ENCODE results near the gene NCKAP1. TPM values are rescaled to one million over a fixed set of nuclear protein-coding genes. Genes with fewer than 3 reads are reported as not detected.

NCKAP1 gene
- total RNA-seq, result 63.2 and 101 TPM in 2 replicates

GRCh38 chr2:183038341-183039300 lies at the start of gene NCKAP1:
Gene NCKAP1, minus strand, starts transcription at chr2:183038457. Its CDS starts 358 bp downstream, at chr2:183038099.

GRCh38 chr2:183078464-183079138 lies 40.3 kb upstream of the NCKAP1 start, which contains the start of gene DUSP19:
Gene DUSP19, plus strand, starts transcription at chr2:183078747. Its CDS starts 187 bp downstream, at chr2:183078934.

GRCh38 chr2:182866461-182867406 lies 171.5 kb downstream of the NCKAP1 start, which contains the start of gene FRZB:
Gene FRZB, minus strand, starts transcription at chr2:182866637. Its CDS starts 85 bp downstream, at chr2:182866552.

Other genes starting within 250 kb of the NCKAP1 start
- gene FRZB, start 171.8 kb downstream of the NCKAP1 start, total RNA-seq, result 0.52 and 0.64 TPM in 2 replicates
- gene DUSP19, start 40.3 kb upstream of the NCKAP1 start, total RNA-seq, result 1.4 and 3.3 TPM in 2 replicates
- 4.6 and 13.1 TPM in 2 replicates for gene NUP35, start 86.0 kb upstream of the NCKAP1 start, total RNA-seq

All from epithelial cell of alveolus of lung (primary cell).